Mesodermal cell (in vitro differentiated cells): Measurements from ENCODE around the gene GOLGA8R.
"Not testable (repeated sequence)": the region's sequence is repeated elsewhere in the genome, so short reads cannot be mapped to it uniquely, and the experiment has no call there.

Source experiments
- H3K27ac ChIP-seq: 2 replicates; pipeline ENCODE4 v1.7.0; 2013; ENCODE audit warnings: mild to moderate bottlenecking, low read depth, low read length, moderate library complexity; ENCODE audit not compliant: severe bottlenecking
- H3K36me3 ChIP-seq: 2 replicates; pipeline ENCODE4 v1.7.1; 2013; ENCODE audit warnings: mild to moderate bottlenecking, low read length, moderate library complexity; ENCODE audit not compliant: control insufficient read depth, insufficient read depth
- H3K4me1 ChIP-seq: one replicate; pipeline ENCODE4 v1.7.1; 2013; ENCODE audit warnings: mild to moderate bottlenecking, low read length; ENCODE audit not compliant: insufficient read depth, control insufficient read depth, poor library complexity, severe bottlenecking
- H3K4me3 ChIP-seq: 2 replicates; pipeline ENCODE4 v1.7.0; 2013; ENCODE audit warnings: low read length, control low read depth, mild to moderate bottlenecking; ENCODE audit not compliant: insufficient read depth, poor library complexity, severe bottlenecking; ENCODE audit errors: extremely low read depth
- H3K9me3 ChIP-seq: 2 replicates; pipeline ENCODE4 v1.7.1; 2013; ENCODE audit warnings: mild to moderate bottlenecking, low read length, moderate library complexity; ENCODE audit not compliant: control insufficient read depth
- WGBS, 2 experiments: methylation state at CpG; one replicate each; pipeline ENCODE4 v1.1.5; 2013; ENCODE audit warnings: missing lambda C conversion rate in 2 of 2; ENCODE audit not compliant: insufficient coverage in 2 of 2; 5-methylcytosine and 5-hydroxymethylcytosine counted together

Gene GOLGA8R

GRCh38 chr15:30392766-30393663, 21.0 kb downstream of the GOLGA8R start, which contains the start of gene CHRFAM7A:
Gene CHRFAM7A (minus strand): TSS chr15:30393540. CDS start chr15:30383351, 10,189 bp downstream.
- not testable (repeated sequence) for H3K9me3 ChIP-seq, H3K27ac ChIP-seq, H3K36me3 ChIP-seq, H3K4me3 ChIP-seq, H3K4me1 ChIP-seq
- WGBS, 2 experiments, result no CpG with 5 or more reads among the region's 74 CpGs

GRCh38 chr15:30386318-30386887, 27.7 kb downstream of the GOLGA8R start:
- no CpG with 5 or more reads among the region's 6 CpGs for WGBS, 2 experiments
- not testable (repeated sequence) for H3K27ac ChIP-seq, H3K36me3 ChIP-seq, H3K4me3 ChIP-seq, H3K9me3 ChIP-seq, H3K4me1 ChIP-seq

- H3K9me3 ChIP-seq, H3K27ac ChIP-seq, H3K4me3 ChIP-seq, H3K36me3 ChIP-seq, H3K4me1 ChIP-seq: not testable (repeated sequence)
- no CpG with 5 or more reads among the region's 5 CpGs for WGBS, 2 experiments
Observed at GRCh38 chr15:30377082-30377413, 37.0 kb downstream of the GOLGA8R start.

GRCh38 chr15:30376375-30377081, 37.5 kb downstream of the GOLGA8R start:
- not testable (repeated sequence) for H3K36me3 ChIP-seq, H3K27ac ChIP-seq
- no CpG with 5 or more reads among the region's 17 CpGs for WGBS, 2 experiments

GRCh38 chr15:30375872-30376271, 38.2 kb downstream of the GOLGA8R start:
- H3K4me3 ChIP-seq, result not testable (repeated sequence)
- 45 to 67% methylated on average over 1 of the region's 4 CpGs for WGBS, 2 experiments

More at GRCh38 chr15:30376375-30377081, 37.5 kb downstream of the GOLGA8R start:
- not testable (repeated sequence) for H3K9me3 ChIP-seq, H3K4me1 ChIP-seq, H3K4me3 ChIP-seq

GRCh38 chr15:30374862-30375261, 39.2 kb downstream of the GOLGA8R start:
- H3K36me3 ChIP-seq, H3K27ac ChIP-seq, H3K4me1 ChIP-seq, H3K9me3 ChIP-seq, H3K4me3 ChIP-seq: not testable (repeated sequence)
- WGBS, 2 experiments, result no CpG with 5 or more reads among the region's 10 CpGs

More at GRCh38 chr15:30375872-30376271, 38.2 kb downstream of the GOLGA8R start:
- H3K4me1 ChIP-seq, H3K36me3 ChIP-seq, H3K9me3 ChIP-seq, H3K27ac ChIP-seq: not testable (repeated sequence)

GRCh38 chr15:30368271-30368670, 45.8 kb downstream of the GOLGA8R start:
- WGBS, 2 experiments, result no CpG with 5 or more reads among the region's 3 CpGs
- H3K36me3 ChIP-seq, H3K4me1 ChIP-seq, H3K4me3 ChIP-seq, H3K27ac ChIP-seq, H3K9me3 ChIP-seq: not testable (repeated sequence)

- H3K4me3 ChIP-seq, H3K9me3 ChIP-seq, H3K27ac ChIP-seq, H3K4me1 ChIP-seq, H3K36me3 ChIP-seq: not testable (repeated sequence)
- 95% methylated on average over 8 of the region's 17 CpGs; no CpG with 5 or more reads in 1 of the 2 experiments for WGBS, 2 experiments
Observed at GRCh38 chr15:30367246-30367645, 46.8 kb downstream of the GOLGA8R start.

GRCh38 chr15:30361404-30361803, 52.7 kb downstream of the GOLGA8R start:
- not testable (repeated sequence) for H3K4me1 ChIP-seq, H3K27ac ChIP-seq, H3K4me3 ChIP-seq, H3K36me3 ChIP-seq, H3K9me3 ChIP-seq
- WGBS, 2 experiments, result no CpG with 5 or more reads among the region's 5 CpGs

- no CpG with 5 or more reads among the region's 2 CpGs for WGBS, 2 experiments
- not testable (repeated sequence) for H3K9me3 ChIP-seq, H3K4me1 ChIP-seq, H3K4me3 ChIP-seq, H3K27ac ChIP-seq, H3K36me3 ChIP-seq
Observed at GRCh38 chr15:30360990-30361389, 53.1 kb downstream of the GOLGA8R start.

- no CpG with 5 or more reads among the region's 6 CpGs for WGBS, 2 experiments
- not testable (repeated sequence) for H3K4me1 ChIP-seq, H3K27ac ChIP-seq, H3K36me3 ChIP-seq, H3K4me3 ChIP-seq, H3K9me3 ChIP-seq
Observed at GRCh38 chr15:30355043-30355442, 59.0 kb downstream of the GOLGA8R start.
